HG02852 (cell line): ENCODE results near the gene TENT4A.
A peak's percentile ranks its signal among the peaks of the same experiment; 100 is the strongest.

Source experiments
- ATAC-seq: cut with Tn5 transposase; IDR thresholded peaks from one replicate; pipeline ENCODE4 v1.9.1; 2021; ENCODE audit warnings: mild to moderate bottlenecking, moderate library complexity; ENCODE audit not compliant: unreplicated experiment

The TENT4A gene

GRCh38 chr5:6749026-6749716 is 35.9 kb downstream of the TENT4A start:
- no peak for ATAC-seq

- ATAC-seq, result no peak
Observed at GRCh38 chr5:6750142-6750840, 37.1 kb downstream of the TENT4A start.

GRCh38 chr5:6750951-6751685 is 37.9 kb downstream of the TENT4A start:
- no peak for ATAC-seq

GRCh38 chr5:6752236-6752635 is 39.0 kb downstream of the TENT4A start:
- ATAC-seq, result no peak

- ATAC-seq, result no peak
Observed at GRCh38 chr5:6752782-6753181, 39.5 kb downstream of the TENT4A start.

- no peak for ATAC-seq
Observed at GRCh38 chr5:6753851-6754250, 40.6 kb downstream of the TENT4A start.

GRCh38 chr5:6754766-6755165 is 41.5 kb downstream of the TENT4A start:
- ATAC-seq, result no peak

GRCh38 chr5:6755519-6755918 is 42.3 kb downstream of the TENT4A start:
- no peak for ATAC-seq

GRCh38 chr5:6755941-6756340 is 42.7 kb downstream of the TENT4A start:
- no peak for ATAC-seq

- ATAC-seq, result no peak
Observed at GRCh38 chr5:6757414-6757969, 44.3 kb downstream of the TENT4A start.

GRCh38 chr5:6758236-6758635 is 45.0 kb downstream of the TENT4A start:
- no peak for ATAC-seq

GRCh38 chr5:6758706-6759105 is 45.5 kb downstream of the TENT4A start:
- no peak for ATAC-seq

GRCh38 chr5:6759401-6759800 is 46.2 kb downstream of the TENT4A start:
- no peak for ATAC-seq

- no peak for ATAC-seq
Observed at GRCh38 chr5:6759983-6760382, 46.8 kb downstream of the TENT4A start.

- no peak for ATAC-seq
Observed at GRCh38 chr5:6760686-6761085, 47.5 kb downstream of the TENT4A start.

GRCh38 chr5:6761333-6761732 is 48.1 kb downstream of the TENT4A start:
- ATAC-seq, result no peak

GRCh38 chr5:6762116-6762515 is 48.9 kb downstream of the TENT4A start:
- ATAC-seq, result no peak

- no peak for ATAC-seq
Observed at GRCh38 chr5:6762697-6763096, 49.5 kb downstream of the TENT4A start.

GRCh38 chr5:6763191-6763590 is 50.0 kb downstream of the TENT4A start:
- no peak for ATAC-seq

GRCh38 chr5:6765612-6766525 is 52.6 kb downstream of the TENT4A start:
- peak; percentile 77 for ATAC-seq
